Endothelial cell of umbilical vein (primary cell): ENCODE measurements around the gene CIITA. TPM values are rescaled to one million over a fixed set of nuclear protein-coding genes. Genes with fewer than 3 reads are reported as not detected.

Experiments
- Bru-seq: library from RNA; stranded (reverse); fragments of 400-500 nt; gene quantifications from one replicate; lab custom pipeline; 2021; lab: Mats Ljungman, UMichigan
- BruChase-seq, 2 experiments: library from RNA; stranded (reverse); fragments of 400-500 nt; gene quantifications; one replicate each; lab custom pipeline; 2021; lab: Mats Ljungman, UMichigan
- BruUV-seq: library from RNA; stranded (reverse); fragments of 400-500 nt; replicated peaks from 2 replicates; lab custom pipeline; 2021; lab: Mats Ljungman, UMichigan
- CTCF ChIA-PET: fragments of 300-600, 350-600 bp; sonication (Branson Sonifier 250); formaldehyde crosslinking; loops from one replicate; lab custom pipeline; 2021; ENCODE audit warnings: antibody characterized with exemption, inconsistent platforms; lab: Charles Lee
- POLR2A ChIA-PET: fragments of 300-600, 350-600 bp; sonication (Branson Sonifier 250); formaldehyde crosslinking; loops from one replicate; lab custom pipeline; 2021; ENCODE audit warnings: antibody characterized with exemption, inconsistent platforms; lab: Charles Lee
- DNase-seq: peaks from one replicate; pipeline ENCODE4 v3.0.0-alpha.2; 2011; ENCODE audit warnings: low read depth, low spot score
- FAIRE-seq: peaks from 2 replicates; lab custom pipeline; 2011; peaks lifted over from hg19 to GRCh38; lab: Jason Lieb, UNC
- H2AFZ ChIP-seq: 2 replicates; pipeline ENCODE4 v1.6.0; 2012; ENCODE audit warnings: low read depth, low read length, control low read depth, inconsistent platforms
- H3K27ac ChIP-seq: 2 replicates; pipeline ENCODE4 v1.5.1; 2011; ENCODE audit warnings: low read depth, mild to moderate bottlenecking, control low read depth, low read length, moderate library complexity; ENCODE audit not compliant: insufficient read depth
- H3K27me3 ChIP-seq, 2 experiments: 2 replicates each; pipeline versions ENCODE4 v1.6.0 to v1.6.1; 2011; ENCODE audit warnings: low read length in 2 of 2, mixed read lengths in 1 of 2; ENCODE audit not compliant: control insufficient read depth in 2 of 2, insufficient read depth in 2 of 2
- H3K36me3 ChIP-seq, 2 experiments: 2 replicates in 1 of 2; 3 replicates in 1 of 2; pipeline ENCODE4 v1.5.1; 2011; ENCODE audit warnings: low read length in 2 of 2, mild to moderate bottlenecking in 1 of 2, moderate library complexity in 1 of 2; ENCODE audit not compliant: control insufficient read depth in 2 of 2, insufficient read depth in 2 of 2; ENCODE audit errors: extremely low read depth in 1 of 2
- H3K4me1 ChIP-seq: 3 replicates; pipeline ENCODE4 v1.5.1; 2011; ENCODE audit warnings: mild to moderate bottlenecking, low read length; ENCODE audit not compliant: control insufficient read depth, insufficient read depth; ENCODE audit errors: extremely low read depth
- H3K4me2 ChIP-seq: 2 replicates; pipeline ENCODE4 v1.6.1; 2011; ENCODE audit warnings: low read length, control low read depth, mixed read lengths; ENCODE audit not compliant: insufficient read depth
- H3K4me3 ChIP-seq, 3 experiments: fragments of 200-600 bp in 1 of 3; sonication (generic), shearing (Covaris generic) in 1 of 3; replicated peaks in 1 of 3; 2 replicates each; pipeline ENCODE4 v1.5.1; 2011 to 2016; ENCODE audit warnings: control low read depth in 3 of 3, low read length in 3 of 3, mild to moderate bottlenecking in 2 of 3, inconsistent platforms in 1 of 3, low read depth in 1 of 3, moderate library complexity in 1 of 3; ENCODE audit not compliant: insufficient read depth in 1 of 3
- H3K79me2 ChIP-seq: 2 replicates; pipeline ENCODE4 v1.6.0; 2012; ENCODE audit warnings: low read length, inconsistent platforms; ENCODE audit not compliant: control insufficient read depth, insufficient read depth
- H3K9ac ChIP-seq: replicated peaks from 2 replicates; pipeline ENCODE3; 2011; ENCODE audit warnings: low read length, control low read depth; ENCODE audit not compliant: insufficient read depth; ENCODE audit errors: extremely low read depth
- H3K9me1 ChIP-seq: replicated peaks from 3 replicates; pipeline ENCODE4 v1.6.0; 2011; ENCODE audit warnings: mild to moderate bottlenecking, low read length; ENCODE audit not compliant: control insufficient read depth, insufficient read depth; ENCODE audit errors: extremely low read depth
- H3K9me3 ChIP-seq: replicated peaks from 2 replicates; pipeline ENCODE4 v1.5.1; 2012; ENCODE audit warnings: low read length, inconsistent platforms; ENCODE audit not compliant: control insufficient read depth, insufficient read depth
- H4K20me1 ChIP-seq: replicated peaks from 2 replicates; pipeline ENCODE3; 2011; ENCODE audit warnings: mild to moderate bottlenecking, low read length; ENCODE audit not compliant: control insufficient read depth, insufficient read depth; ENCODE audit errors: extremely low read depth
- EZH2 ChIP-seq: IDR thresholded peaks from 2 replicates; pipeline ENCODE4 v1.6.1; 2012; ENCODE audit warnings: borderline replicate concordance, low read depth, mild to moderate bottlenecking, moderate library complexity, low read length, inconsistent platforms; ENCODE audit not compliant: severe bottlenecking
- FOS ChIP-seq: IDR thresholded peaks from 2 replicates; pipeline ENCODE4 v1.6.1; 2011; ENCODE audit warnings: mild to moderate bottlenecking, low read length, moderate library complexity, borderline replicate concordance; ENCODE audit not compliant: insufficient read depth
- GATA2 ChIP-seq: IDR thresholded peaks from 2 replicates; pipeline ENCODE4 v1.7.0; 2011; ENCODE audit warnings: low read depth, mild to moderate bottlenecking, moderate library complexity, mixed read lengths, low read length; ENCODE audit not compliant: insufficient read length, insufficient read depth
- JUN ChIP-seq: IDR thresholded peaks from 2 replicates; pipeline ENCODE4 v1.6.1; 2011; ENCODE audit warnings: borderline replicate concordance, low read depth; ENCODE audit not compliant: insufficient read length, insufficient read depth
- MYC ChIP-seq: IDR thresholded peaks from one replicate; pipeline ENCODE4 v1.6.1; 2011; ENCODE audit warnings: mild to moderate bottlenecking, low read depth, low read length
- POLR2A ChIP-seq: IDR thresholded peaks from 2 replicates; pipeline ENCODE4 v1.6.1; 2012; ENCODE audit warnings: low read depth, mild to moderate bottlenecking, control low read depth, low read length
- POLR2AphosphoS5 ChIP-seq: IDR thresholded peaks from 2 replicates; pipeline ENCODE4 v1.6.1; 2012; ENCODE audit warnings: low read depth, mild to moderate bottlenecking, control low read depth, low read length, moderate library complexity; ENCODE audit not compliant: insufficient read depth
- dilution Hi-C: fragments of 300-500 bp; cut with MboI; formaldehyde crosslinking; loops from one replicate; pipeline ENCODE4 v1.15.0; 2019; ENCODE audit warnings: low sequenced_read_pairs; ENCODE audit not compliant: extremely low pct_ligation_motif_present
- intact Hi-C: fragments of 100-400 bp; cut with micrococcal nuclease; formaldehyde crosslinking; loops from one replicate; pipeline ENCODE4 v1.10.0; 2022
- long read RNA-seq: library from polyadenylated mRNA; stranded (forward); transcript quantifications from one replicate; pipeline ENCODE4 v2.0.0, GENCODE V29; 2021
- polyA minus RNA-seq, 3 experiments: library from RNA; depleted of rRNA, polyadenylated mRNA; stranded (reverse); fragments of >200 nt; gene quantifications; 1 replicate in 1 of 3; 2 replicates in 2 of 3; pipeline ENCODE4 v1.2.3, GENCODE V29; 2011
- polyA plus RNA-seq, 4 experiments: library from polyadenylated mRNA; depleted of rRNA in 3 of 4; stranded (reverse) in 3 of 4; unstranded in 1 of 4; fragments of >200 nt; gene quantifications; 2 replicates each; pipeline versions ENCODE4 v1.2.1 to v1.2.3, GENCODE V29; 2011 to 2012; ENCODE audit warnings: missing spikeins in 1 of 4
- total RNA-seq: library from RNA; stranded (reverse); gene quantifications from 2 replicates; pipeline ENCODE4 v1.2.3, GENCODE V29; 2021
- TF ChIP-seq, protein P1 (sequence below), 2 donors: IDR thresholded peaks; 1 replicate in 1 of 2; 2 replicates in 1 of 2; pipeline ENCODE4 v1.5.1; 2011; ENCODE audit warnings: low read length in 2 of 2, mild to moderate bottlenecking in 2 of 2, moderate library complexity in 2 of 2, control low read depth in 1 of 2, inconsistent platforms in 1 of 2, low read depth in 1 of 2; ENCODE audit not compliant: insufficient read depth in 1 of 2; ENCODE audit errors: extremely low read depth in 1 of 2
- TF ChIP-seq, protein P2 (sequence below): IDR thresholded peaks from 2 replicates; pipeline ENCODE4 v1.6.1; 2011; ENCODE audit not compliant: insufficient read depth, insufficient read length

The CIITA gene, protein sequence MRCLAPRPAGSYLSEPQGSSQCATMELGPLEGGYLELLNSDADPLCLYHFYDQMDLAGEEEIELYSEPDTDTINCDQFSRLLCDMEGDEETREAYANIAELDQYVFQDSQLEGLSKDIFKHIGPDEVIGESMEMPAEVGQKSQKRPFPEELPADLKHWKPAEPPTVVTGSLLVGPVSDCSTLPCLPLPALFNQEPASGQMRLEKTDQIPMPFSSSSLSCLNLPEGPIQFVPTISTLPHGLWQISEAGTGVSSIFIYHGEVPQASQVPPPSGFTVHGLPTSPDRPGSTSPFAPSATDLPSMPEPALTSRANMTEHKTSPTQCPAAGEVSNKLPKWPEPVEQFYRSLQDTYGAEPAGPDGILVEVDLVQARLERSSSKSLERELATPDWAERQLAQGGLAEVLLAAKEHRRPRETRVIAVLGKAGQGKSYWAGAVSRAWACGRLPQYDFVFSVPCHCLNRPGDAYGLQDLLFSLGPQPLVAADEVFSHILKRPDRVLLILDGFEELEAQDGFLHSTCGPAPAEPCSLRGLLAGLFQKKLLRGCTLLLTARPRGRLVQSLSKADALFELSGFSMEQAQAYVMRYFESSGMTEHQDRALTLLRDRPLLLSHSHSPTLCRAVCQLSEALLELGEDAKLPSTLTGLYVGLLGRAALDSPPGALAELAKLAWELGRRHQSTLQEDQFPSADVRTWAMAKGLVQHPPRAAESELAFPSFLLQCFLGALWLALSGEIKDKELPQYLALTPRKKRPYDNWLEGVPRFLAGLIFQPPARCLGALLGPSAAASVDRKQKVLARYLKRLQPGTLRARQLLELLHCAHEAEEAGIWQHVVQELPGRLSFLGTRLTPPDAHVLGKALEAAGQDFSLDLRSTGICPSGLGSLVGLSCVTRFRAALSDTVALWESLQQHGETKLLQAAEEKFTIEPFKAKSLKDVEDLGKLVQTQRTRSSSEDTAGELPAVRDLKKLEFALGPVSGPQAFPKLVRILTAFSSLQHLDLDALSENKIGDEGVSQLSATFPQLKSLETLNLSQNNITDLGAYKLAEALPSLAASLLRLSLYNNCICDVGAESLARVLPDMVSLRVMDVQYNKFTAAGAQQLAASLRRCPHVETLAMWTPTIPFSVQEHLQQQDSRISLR
- total RNA-seq (0.14 TPM in 1 of 2 replicates, not detected in the other), polyA plus RNA-seq (not detected in 2 replicates), polyA minus RNA-seq (0.06 TPM in 1 of 2 replicates, not detected in the other), Bru-seq, nascent RNA (not detected), BruChase-seq, experiment 1, labeled RNA remaining after a 6-hour chase (not detected), BruChase-seq, experiment 2, labeled RNA remaining after a 2-hour chase (percentile 2 among the genes with signal in this experiment)
- polyA plus RNA-seq (2011; cell fraction: cytosol; rRNA removed) = 0.04 TPM in 1 of 2 replicates, not detected in the other
- 0.07 and 0.15 TPM in 2 replicates for polyA plus RNA-seq (2011; cell fraction: nucleus; rRNA removed)
- 0.12 and 0.35 TPM in 2 replicates for polyA plus RNA-seq (2012)
- 0.51 TPM for polyA minus RNA-seq (2011; cell fraction: cytosol; rRNA and poly(A)+ RNA removed)
- polyA minus RNA-seq (2011; cell fraction: nucleus; rRNA and poly(A)+ RNA removed) = not detected in 2 replicates
- long read RNA-seq = 0 reads

DNA sequence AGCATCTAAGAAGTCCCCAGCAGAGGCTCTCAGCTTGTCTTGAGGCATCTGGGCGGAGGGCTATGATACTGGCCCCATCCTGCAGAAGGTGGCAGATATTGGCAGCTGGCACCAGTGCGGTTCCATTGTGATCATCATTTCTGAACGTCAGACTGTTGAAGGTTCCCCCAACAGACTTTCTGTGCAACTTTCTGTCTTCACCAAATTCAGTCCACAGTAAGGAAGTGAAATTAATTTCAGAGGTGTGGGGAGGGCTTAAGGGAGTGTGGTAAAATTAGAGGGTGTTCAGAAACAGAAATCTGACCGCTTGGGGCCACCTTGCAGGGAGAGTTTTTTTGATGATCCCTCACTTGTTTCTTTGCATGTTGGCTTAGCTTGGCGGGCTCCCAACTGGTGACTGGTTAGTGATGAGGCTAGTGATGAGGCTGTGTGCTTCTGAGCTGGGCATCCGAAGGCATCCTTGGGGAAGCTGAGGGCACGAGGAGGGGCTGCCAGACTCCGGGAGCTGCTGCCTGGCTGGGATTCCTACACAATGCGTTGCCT is at the start of gene CIITA:
Gene CIITA, plus strand, starts transcription at position 404 of the 543 bp plus-strand sequence. Its CDS starts 129 bp downstream, at position 533.
- Histone ChIP-seq H3K36me3 (no peaks in the 10 kb centered on the region), H4K20me1 (no peaks in the 10 kb centered on the region), H2AFZ (no peak within 1 kb of the TSS), H3K4me2 (no peak within 1 kb of the TSS), H3K9me1 (no peaks in the 10 kb centered on the region), H3K9me3 (no peaks in the 10 kb centered on the region), H3K79me2 (no peaks in the 10 kb centered on the region), H3K4me1 (no peaks in the 10 kb centered on the region), H3K4me3 (no peak within 1 kb of the TSS), H3K9ac (no peak within 1 kb of the TSS), H3K27me3 (peaks cover 7% of the 10 kb centered on the region in 2 experiments), H3K27ac (no peak within 1 kb of the TSS)
- DNase-seq (no peak), FAIRE-seq (no peak)
- ChIA-PET POLR2A (no interaction called here), CTCF (interaction anchor here (1.5 kb wide), 1 partner anchor 42 kb away, joined by 3 read pairs; no protein-coding TSS in a partner anchor)
- intact Hi-C loops = no loop called here
- dilution Hi-C loops = no loop called here
- TF ChIP-seq POLR2A = no peak
- no peak for TF ChIP-seq POLR2AphosphoS5
- TF ChIP-seq JUN = no peak
- TF ChIP-seq, protein P1, sequence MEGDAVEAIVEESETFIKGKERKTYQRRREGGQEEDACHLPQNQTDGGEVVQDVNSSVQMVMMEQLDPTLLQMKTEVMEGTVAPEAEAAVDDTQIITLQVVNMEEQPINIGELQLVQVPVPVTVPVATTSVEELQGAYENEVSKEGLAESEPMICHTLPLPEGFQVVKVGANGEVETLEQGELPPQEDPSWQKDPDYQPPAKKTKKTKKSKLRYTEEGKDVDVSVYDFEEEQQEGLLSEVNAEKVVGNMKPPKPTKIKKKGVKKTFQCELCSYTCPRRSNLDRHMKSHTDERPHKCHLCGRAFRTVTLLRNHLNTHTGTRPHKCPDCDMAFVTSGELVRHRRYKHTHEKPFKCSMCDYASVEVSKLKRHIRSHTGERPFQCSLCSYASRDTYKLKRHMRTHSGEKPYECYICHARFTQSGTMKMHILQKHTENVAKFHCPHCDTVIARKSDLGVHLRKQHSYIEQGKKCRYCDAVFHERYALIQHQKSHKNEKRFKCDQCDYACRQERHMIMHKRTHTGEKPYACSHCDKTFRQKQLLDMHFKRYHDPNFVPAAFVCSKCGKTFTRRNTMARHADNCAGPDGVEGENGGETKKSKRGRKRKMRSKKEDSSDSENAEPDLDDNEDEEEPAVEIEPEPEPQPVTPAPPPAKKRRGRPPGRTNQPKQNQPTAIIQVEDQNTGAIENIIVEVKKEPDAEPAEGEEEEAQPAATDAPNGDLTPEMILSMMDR (IDR thresholded peaks at IDR 0.05; ENCODE audit: extremely low read depth in 1 of 2, insufficient read depth in 1 of 2, low read depth in 1 of 2, low read length in 2 of 2) = no peak
- no peak for TF ChIP-seq FOS
- TF ChIP-seq EZH2 = no peak
- no peak for TF ChIP-seq GATA2
- TF ChIP-seq, protein P2, sequence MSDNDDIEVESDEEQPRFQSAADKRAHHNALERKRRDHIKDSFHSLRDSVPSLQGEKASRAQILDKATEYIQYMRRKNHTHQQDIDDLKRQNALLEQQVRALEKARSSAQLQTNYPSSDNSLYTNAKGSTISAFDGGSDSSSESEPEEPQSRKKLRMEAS = no peak
- no peak for TF ChIP-seq MYC
- BruUV-seq = no TSS peak
